AG08396 (cell line): ENCODE results near the gene PIGN.

Experiments used
- DNase-seq: peaks from one replicate; pipeline ENCODE4 v3.0.0; 2012; ENCODE audit warnings: low spot score, mixed read lengths

PIGN gene

DNA sequence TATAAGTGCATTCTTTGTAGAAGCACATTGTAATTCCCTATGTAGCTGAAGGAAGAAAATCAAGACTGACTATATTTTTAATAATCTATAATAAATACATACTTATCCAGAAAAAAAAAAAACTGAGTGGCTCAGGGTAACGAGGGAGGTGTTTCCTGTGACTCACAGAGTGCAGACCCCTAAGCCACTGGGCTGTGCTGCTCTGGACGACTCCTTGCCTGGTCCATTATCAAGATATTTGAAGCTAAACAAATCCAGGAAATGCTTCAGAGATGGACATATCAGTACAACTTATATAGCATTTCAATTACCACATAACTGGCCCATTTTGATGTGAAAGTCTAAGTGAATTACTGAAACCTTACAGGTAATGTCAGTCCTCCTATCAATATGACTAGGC, 80.6 kb downstream of the PIGN start:
- DNase-seq, result no peak

DNA sequence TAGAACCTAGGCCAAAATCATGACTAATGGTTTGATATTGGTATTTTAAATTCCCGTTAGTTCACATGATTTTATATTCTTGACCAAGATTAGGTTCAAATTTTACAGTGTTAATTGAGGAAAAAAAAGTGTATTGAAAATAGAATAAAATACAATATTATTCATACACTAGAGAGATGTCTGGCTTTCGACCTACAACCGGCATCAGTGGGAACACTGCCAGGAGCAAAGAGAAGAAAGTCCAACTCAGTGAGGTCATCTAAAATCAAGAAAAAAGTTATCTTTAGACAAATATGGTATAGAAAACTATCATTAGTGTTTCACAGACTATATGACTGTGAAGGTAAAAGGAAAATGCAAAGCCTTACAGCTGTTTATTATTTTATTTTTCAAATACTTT, 81.5 kb downstream of the PIGN start:
- DNase-seq, result no peak

DNA sequence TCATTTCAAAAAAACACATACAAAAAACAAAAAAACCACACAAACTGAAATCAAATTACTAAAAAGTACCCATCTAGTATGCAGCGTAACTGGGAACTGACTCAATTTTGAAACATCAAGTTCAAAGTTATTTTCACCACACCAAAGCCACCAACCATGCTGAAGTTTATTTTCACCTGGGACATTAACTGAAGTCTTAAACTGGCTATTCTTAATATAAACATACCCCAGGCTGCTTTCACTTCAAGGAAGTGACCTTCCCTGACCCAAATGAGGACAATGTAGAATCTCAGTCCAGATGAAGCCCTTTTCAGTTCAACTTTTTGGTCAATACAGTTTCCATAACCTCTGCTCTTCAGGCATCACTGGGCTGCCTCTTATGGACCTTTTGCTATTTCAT, 84.6 kb downstream of the PIGN start:
- no peak for DNase-seq

DNA sequence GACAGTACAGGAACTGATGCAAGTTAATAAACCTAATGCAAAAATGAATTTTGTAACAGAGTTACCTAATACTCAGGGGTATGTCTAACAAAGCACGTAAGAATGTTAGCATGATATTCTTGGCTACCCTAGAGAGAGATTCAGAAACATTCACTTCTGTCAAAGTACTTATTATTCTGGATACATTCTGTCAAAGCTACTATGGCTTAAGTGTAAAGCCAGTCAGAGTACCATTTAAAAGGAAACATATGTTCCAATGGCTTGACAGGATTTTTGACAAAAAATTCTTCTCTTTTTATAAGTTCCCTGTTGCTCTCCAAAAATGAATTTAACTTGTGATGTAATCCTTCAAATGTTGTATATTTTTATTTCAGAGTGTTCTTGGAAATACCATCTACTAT, 85.5 kb downstream of the PIGN start:
- no peak for DNase-seq

DNA sequence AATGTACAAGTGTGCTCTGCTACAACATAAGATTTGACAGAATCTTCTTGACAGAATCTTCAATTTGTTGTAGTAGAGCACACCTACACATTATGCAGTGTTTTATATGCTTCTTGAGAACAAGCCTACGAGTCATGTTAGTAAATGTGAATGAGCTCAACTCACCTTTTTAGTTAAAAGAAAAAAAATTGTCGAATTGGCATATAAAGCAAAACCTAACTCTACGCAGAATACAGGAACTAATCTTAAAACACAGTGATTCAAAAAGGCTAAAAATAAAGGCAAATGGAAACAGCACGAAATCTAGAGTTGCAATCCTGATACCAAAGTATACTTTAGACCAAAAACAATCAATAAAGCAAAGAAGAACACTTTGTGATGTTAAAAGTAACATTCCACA, 87.9 kb downstream of the PIGN start:
- no peak for DNase-seq

DNA sequence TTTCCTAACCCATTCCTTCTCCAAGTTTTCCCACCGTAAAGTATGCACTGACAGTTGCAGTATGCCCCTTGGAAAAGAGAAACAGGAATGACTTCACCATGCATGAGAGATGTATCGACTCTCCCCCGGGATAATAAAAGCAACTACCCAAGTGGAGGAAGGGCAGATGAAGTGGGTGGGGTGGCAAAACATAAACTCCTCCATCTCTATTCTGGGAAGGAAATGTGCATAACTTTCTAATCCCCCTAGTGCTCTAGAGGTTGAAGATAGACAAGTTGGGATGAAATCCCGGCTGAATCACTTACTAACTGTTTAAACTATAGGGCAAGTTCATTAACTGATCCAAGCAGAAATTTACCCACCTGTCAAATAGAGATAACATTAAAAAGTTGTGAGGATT, 89.2 kb downstream of the PIGN start:
- no peak for DNase-seq

DNA sequence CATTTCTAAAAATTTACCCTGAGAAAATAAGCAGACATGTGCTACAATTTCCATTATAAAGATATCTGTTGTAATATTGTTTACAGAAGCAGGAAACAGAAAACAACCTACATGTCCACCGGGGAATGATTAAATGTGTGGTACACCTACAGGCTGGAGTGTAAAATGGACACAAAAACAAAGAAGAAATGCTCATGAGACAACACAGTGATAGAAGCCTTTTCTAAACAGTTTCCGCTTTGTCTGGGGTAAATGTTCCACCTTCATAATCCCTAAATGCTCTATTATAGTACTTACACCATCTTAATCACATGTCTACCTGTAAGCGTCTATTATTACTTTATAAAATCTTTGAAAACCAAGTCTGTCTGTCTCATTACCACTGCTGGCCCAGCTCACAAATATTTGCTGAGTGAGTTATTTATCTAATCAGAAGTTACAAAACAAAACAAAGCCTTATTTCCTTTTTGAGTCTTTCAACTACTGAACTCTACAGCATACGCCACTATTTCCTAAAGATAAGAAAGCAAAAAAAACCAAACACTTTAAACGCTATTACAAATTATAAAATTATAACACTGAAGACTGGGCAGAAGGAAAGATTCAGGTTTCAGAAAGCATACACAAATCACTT, 95.3 kb downstream of the PIGN start:
- no peak for DNase-seq

DNA sequence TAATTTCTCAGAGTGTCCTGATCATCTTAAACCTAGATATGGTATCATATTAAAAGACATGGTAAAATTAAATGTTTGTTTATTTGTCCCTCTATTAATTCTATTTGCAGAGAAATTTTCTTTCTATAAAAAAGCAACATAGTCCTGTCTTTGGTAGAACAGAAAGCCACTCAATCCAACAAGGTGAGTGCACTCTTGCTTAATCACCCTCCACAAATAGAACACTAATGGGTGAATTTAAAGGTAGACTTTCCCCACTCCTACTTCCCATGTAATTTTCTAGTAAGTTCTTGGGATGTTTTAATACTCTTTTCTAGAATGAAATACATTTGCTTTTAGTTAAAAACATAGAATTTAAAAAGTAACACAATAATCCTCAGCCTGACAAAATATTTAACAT, 97.7 kb downstream of the PIGN start:
- DNase-seq, result no peak

DNA sequence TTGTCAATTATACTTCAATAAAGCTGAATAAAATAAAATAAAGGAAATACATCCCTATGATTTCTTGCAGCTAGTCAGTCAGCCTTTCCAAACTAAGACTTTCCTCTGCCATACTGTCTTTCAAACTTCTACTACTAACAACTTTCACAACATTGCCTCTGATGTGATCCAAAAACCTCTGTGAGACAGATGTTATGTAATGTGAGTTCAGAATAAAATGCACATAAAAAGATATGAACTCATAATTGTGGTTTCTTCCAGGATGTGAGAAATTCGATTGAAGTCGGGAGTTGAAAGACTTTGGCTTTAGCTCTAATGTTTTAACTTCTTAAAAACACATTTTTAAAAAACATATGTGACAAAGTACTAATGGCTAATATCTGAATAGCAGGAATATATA, 98.7 kb downstream of the PIGN start:
- no peak for DNase-seq

DNA sequence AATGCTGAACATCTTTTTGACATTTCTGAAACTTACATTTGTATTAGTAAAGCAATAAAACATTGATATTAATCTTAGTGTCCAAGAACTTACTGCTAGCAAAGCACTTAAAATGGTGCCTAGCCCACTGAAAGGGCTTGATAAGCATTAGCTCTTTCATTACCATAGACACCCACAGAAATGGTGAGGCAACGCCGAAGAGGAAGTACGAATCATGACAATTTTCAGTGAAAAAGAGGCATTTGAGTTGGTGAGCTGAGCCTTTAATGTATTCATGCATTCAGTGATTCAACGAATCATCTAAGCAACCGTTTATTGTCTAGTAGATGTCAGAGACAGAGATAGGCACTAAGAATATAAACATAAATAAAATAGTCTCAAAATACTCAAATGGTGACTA, 101.1 kb downstream of the PIGN start:
- DNase-seq, result no peak

DNA sequence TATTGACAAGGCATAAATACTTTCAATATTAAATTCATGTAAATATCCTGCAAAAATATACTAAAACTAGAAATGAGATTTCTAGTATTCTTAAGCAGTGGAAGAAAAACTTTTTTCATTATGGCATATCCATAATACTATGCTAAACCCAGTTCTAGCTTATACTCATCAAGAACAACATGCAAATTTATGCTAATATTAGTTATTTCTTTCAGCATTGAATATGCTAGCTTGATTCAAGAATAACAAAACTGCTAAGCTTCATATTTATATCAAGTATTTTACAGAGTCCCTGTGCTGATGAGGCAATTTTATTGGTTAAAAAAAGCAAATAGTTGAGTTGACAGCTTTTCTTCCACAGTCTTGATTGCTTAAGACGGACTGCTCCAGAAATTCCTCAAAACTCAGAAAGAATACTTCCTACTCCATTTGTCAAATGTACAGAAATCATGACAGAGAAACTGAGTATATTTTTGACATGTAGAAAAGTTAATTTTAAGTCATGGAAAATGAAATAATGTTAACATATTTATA, 105.0 kb downstream of the PIGN start:
- no peak for DNase-seq

DNA sequence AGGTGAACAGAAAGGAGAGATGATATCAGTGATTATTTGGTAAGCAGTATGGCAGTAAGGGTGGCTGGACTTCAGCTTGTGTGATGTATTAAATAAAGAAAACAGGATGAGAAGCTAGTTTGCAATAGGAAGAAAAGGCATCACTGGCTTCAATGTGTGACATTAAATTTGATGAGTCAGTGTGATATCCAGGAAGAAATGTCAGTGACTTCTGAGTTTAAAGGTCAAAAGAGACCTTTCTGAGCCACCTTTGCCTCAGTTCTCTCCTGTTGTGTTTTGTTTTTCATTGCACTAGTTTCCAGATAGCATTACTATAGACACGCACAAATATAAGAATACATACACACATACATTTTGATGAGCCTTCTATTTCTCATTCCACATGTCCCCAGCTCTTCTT, 105.6 kb downstream of the PIGN start:
- DNase-seq, result no peak

DNA sequence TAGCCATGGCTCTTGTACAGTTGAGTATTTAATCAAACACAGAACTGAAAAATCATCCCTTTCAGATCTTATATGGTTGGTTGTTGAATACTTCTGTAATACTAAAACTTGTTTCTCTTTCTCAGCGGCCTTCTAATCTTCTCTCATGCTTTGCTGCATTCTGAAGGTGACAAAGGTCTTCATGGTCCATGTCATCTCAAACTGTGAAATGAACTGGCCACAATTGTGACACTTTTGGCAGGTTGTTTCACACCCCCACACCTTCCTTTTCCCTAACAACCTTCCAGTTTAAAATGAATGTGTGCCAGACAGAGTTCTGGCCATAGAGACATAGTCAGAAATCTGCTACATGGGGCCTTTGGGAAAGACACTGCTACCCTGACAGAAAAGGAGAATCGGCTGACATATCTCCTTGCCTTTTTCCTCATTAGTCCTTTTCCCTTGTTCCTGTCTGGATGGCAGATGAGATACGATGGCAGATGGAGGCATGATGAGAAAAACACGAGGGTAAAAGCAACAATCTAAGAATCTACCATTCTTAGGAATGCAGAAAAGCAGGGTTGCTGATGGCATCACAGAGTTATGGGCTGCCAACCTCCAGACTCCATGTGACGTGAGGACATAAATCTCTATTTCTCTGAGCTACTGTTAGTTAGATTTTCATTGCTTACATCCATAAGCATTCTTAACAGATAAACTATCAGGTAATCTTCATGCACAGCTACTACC, 106.5 kb downstream of the PIGN start:
- DNase-seq, result no peak

DNA sequence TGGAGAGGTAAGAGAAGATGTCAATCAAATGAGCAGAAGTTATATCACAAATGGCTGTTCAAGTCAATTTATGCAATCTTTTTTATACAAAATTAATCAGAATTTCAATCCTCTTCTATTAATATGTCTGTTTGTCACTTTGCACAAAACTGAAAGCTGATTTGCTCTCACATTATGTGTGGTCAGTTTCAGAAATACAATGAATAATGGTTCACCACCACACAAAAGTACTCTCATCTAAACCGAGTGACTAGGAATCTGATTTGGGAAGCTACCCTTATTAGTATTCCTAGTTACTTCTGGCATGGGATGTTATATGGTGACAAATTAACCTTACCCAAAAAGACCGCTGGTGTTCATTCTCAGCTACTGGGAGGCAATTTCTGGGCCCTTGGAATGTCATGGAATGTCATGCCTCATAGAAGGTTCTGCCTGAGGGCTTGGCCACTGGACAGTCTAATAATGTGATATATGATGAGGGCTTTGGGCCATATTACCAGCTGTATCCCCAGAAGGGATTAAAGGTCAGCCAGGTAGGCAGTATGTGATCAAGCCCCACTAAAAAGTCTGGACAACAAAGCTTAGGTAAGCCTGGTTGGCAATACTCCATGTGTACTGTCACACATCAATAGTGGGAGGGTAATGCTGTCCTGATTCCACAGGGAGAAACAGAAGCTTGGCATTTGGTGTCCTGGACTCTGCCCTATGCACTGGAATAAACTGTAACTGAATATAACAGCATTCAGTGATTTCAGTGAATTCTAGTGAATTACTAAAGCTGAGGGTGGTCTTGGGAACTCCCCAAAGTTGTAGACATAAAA, 113.2 kb downstream of the PIGN start:
- DNase-seq, result no peak

DNA sequence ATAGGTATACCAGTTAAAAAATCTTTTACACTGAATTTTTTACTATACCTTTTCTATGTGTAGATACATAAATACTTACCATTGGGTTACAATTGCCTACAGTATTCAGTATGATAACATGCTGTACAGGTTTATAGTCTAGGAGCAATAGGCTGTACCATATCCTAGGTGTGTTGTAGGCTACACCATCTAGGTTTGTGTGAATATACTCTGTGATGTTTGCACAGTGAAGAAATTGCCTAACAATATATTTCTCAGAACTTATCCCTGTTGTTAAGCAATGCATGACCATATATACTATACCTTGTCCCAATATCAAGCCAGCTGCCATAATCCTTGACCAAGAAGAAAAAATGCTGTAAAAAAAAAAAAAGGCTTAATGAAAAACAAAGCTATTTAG, 114.5 kb downstream of the PIGN start:
- DNase-seq, result no peak

DNA sequence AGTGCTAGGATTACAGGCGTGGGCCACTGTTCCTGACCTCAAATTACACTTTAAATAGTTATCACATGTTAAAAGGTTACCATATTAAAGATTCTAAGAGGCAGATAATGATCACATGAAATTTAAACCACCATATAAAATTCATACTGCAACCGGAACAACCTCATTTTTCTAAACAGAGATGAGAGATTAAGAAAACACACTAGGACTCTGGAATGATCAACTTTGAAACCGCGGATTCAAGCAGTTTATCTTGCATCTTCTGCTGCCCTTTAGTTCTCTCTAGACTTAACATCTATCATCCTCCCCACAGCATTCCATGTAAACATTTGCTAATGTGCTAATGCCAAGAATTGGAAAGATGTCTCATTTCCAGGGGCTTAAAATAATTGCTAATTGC, 115.8 kb downstream of the PIGN start:
- no peak for DNase-seq

DNA sequence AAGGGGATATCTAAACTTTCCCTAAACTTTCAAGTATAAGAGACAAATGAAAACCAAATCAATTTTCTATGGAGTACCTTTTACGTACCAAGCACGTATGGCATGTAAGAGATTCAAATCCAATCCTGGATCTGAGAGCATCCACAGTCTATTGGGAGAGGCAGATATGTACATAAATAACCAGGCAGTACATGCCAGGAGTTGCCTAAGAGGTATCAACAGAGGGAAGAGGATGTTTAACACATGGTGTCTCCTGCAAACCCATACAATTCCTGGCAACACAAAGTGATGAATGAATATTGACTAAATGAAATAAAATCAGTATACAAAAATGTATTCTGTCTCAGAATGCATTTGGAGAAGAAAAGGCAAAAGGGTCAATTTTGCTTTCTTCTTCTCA, 116.6 kb downstream of the PIGN start:
- DNase-seq, result no peak

DNA sequence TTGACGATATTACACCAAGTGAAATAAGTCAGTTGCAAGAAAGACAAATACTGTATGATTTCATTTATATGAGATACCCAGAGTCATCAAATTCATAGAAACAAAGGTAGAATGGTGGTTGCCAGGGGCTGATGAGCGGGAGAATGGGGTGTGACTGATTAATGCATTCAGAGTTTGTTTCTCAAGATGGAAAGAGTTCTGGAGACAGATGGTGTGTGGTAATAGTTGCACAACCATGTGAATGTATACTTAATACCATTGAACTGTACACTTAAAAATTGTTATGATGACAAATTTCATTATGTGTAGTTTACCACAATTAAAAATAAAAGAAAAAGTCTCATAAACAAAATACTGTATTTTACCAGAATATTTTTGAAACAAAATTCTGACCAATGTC, 117.3 kb downstream of the PIGN start:
- DNase-seq, result no peak

DNA sequence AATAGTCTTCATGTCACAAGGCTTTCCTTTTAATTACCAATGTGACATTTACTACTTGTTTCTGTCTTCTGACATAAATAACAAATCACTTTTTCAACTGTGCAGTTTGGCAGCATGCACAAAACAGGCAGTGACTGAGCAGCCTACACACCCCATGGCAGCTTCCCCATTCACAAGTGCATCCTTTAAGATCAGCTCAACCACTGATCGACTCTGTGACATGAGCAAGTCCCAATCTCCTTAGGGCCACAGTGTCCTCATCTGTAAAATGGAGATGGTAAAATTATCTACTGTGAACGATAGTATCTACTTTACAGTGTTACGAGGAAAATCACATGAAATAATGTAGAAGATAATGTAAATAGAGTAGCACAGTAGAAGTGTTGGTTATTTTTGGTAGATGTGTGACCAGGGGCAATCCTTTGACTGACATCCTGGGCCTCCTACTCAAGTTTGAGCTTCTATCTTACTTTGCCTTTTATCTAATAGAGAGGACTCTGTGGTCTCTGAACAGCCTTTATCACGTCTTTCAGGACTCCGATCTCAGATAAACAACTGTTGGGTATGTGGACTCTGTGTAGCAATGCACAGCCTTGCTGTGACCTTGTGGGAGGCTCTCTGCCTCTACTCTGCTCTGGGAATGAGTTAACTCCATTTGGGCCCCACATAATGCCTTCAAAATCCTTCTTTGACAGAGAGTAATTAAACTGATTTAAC, 120.6 kb downstream of the PIGN start:
- no peak for DNase-seq

DNA sequence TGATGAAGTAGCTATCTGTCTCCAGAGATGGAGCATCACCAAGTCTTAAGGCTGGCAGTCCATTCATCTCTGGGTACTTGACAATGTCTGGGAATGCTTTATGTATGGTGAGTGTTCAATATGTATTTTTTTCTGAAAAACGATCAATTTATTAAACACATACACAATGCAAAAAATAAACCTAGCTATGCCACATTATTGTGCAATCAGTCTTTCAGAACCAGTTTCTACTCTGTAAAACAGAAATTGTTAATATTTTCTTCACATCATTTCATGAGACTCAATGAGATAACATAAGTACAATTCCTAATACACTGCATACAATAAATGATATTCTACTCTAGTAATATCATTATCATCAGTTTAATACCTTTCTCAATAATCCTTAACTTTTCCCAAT, 122.5 kb downstream of the PIGN start:
- no peak for DNase-seq

DNA sequence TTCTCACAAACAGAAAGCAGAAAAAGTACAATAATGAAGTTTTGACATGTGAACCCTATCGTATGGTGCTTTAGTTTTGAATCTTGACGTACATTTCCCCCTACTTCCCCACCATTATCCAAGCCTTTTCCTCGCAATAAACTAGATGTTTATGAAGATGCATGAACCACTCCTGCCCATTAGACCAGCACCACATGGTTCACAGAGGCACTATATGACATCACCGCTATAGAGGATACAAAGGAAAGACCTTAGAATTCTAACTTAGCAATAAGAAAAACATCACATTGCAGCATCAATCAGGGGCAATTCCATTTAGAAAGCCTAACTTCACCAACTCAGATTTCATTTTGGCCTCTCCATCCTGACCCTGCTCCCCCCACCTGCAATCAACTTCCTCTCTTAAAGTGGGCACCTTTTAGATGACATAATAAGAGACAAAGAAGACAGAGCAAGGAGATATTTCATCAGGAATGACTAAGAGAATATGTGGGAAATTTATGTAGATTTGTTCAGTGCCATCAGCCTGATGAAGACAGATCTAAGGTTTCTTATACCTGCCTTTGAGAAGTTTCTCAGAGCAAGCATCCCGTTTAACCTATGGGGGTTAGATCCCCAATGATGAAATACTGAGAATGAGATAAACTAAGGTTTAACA, 124.9 kb downstream of the PIGN start:
- no peak for DNase-seq

DNA sequence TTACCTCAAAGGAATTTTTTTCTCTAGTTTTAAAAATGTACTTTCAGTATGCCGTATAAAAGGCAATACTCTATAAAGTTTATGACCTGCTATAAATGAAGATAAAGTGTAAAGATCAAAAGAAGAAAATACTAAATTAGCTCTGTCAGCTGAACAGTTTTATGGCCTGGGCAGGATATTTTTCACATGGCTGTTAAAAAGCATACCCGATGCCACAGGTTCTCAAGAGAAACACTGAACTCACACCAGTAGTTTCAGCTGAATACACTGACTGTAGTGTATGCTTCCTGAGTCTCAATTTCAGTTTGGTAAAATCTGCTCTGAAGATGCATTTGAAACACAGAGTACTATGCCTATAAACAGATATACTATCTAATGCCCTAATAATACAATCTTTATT, 126.0 kb downstream of the PIGN start:
- no peak for DNase-seq
